Measurements from ENCODE around the gene NTMT2. TPM values are rescaled to one million over a fixed set of nuclear protein-coding genes. Genes with fewer than 3 reads are reported as not detected.

NTMT2 gene
- polyA plus RNA-seq, 1 donor (not counting 4 experiments of a cell fraction or from before 2014, with no cell fraction given) = not detected

GRCh38 chr1:170114906-170115305, 30.9 kb upstream of the NTMT2 start:
- no peak for DNase-seq (ENCODE audit: low read depth, low spot score)
- dilution Hi-C loops (cut with MboI; ENCODE audit: extremely low pct_ligation_motif_present, low sequenced_read_pairs) = no loop called here
- no peak overlapping the region for H3K27ac ChIP-seq (ENCODE audit: control insufficient read depth, insufficient read depth, low read length)
- no peak overlapping the region for H3K9ac ChIP-seq (ENCODE audit: control insufficient read depth, extremely low read depth, insufficient read depth, low read length)
- no peak for FAIRE-seq
- no peak overlapping the region for H3K4me3 ChIP-seq (ENCODE audit: control insufficient read depth in 2 of 3, extremely low read depth in 1 of 3, insufficient read depth in 2 of 3, low read depth in 1 of 3, low read length in 3 of 3)
- H3K79me2 ChIP-seq (ENCODE audit: control insufficient read depth, insufficient read depth, low read length) = no peaks in the 10 kb centered on the region
- H3K9me1 ChIP-seq (ENCODE audit: control insufficient read depth, extremely low read depth, insufficient read depth, low read length) = no peaks in the 10 kb centered on the region
- H3K9me3 ChIP-seq (ENCODE audit: control insufficient read depth, low read depth, low read length) = no peaks in the 10 kb centered on the region
- H3K4me2 ChIP-seq (ENCODE audit: control insufficient read depth, extremely low read depth, insufficient read depth, low read depth, low read length) = no peak overlapping the region
- no peak overlapping the region for H2AFZ ChIP-seq (ENCODE audit: control insufficient read depth, low read length)
- no peaks in the 10 kb centered on the region for H4K20me1 ChIP-seq (ENCODE audit: control insufficient read depth, extremely low read depth, insufficient read depth, low read length)
- no peaks in the 10 kb centered on the region for H3K4me1 ChIP-seq (ENCODE audit: control insufficient read depth, extremely low read depth, insufficient read depth, low read length)
- no peaks in the 10 kb centered on the region for H3K27me3 ChIP-seq (ENCODE audit: control insufficient read depth, extremely low read depth, insufficient read depth, low read length)
- H3K36me3 ChIP-seq (ENCODE audit: control insufficient read depth in 2 of 2, extremely low read depth in 1 of 2, insufficient read depth in 2 of 2, low read length in 2 of 2) = no peaks in the 10 kb centered on the region
- no peak for TF ChIP-seq EZH2 (IDR thresholded peaks at IDR 0.05; ENCODE audit: low read length)
- TF ChIP-seq CTCF (optimal IDR thresholded peaks at IDR 0.05 in 1 of 3, IDR thresholded peaks at IDR 0.05 in 1 of 3, conservative IDR thresholded peaks at IDR 0.05 in 1 of 3; ENCODE audit: extremely low read depth in 1 of 3, insufficient read depth in 2 of 3, low read length in 3 of 3) = no peak

- no peak overlapping the region for H3K9ac ChIP-seq (ENCODE audit: control insufficient read depth, extremely low read depth, insufficient read depth, low read length)
- no peak overlapping the region for H2AFZ ChIP-seq (ENCODE audit: control insufficient read depth, low read length)
- no peaks in the 10 kb centered on the region for H4K20me1 ChIP-seq (ENCODE audit: control insufficient read depth, extremely low read depth, insufficient read depth, low read length)
- TF ChIP-seq CTCF (optimal IDR thresholded peaks at IDR 0.05 in 1 of 3, IDR thresholded peaks at IDR 0.05 in 1 of 3, conservative IDR thresholded peaks at IDR 0.05 in 1 of 3; ENCODE audit: extremely low read depth in 1 of 3, insufficient read depth in 2 of 3, low read length in 3 of 3) (no peak), EZH2 (IDR thresholded peaks at IDR 0.05; ENCODE audit: low read length) (no peak)
- H3K9me3 ChIP-seq (ENCODE audit: control insufficient read depth, low read depth, low read length) = no peaks in the 10 kb centered on the region
- no peak overlapping the region for H3K4me3 ChIP-seq (ENCODE audit: control insufficient read depth in 2 of 3, extremely low read depth in 1 of 3, insufficient read depth in 2 of 3, low read depth in 1 of 3, low read length in 3 of 3)
- H3K79me2 ChIP-seq (ENCODE audit: control insufficient read depth, insufficient read depth, low read length) = no peaks in the 10 kb centered on the region
- no peak overlapping the region for H3K4me2 ChIP-seq (ENCODE audit: control insufficient read depth, extremely low read depth, insufficient read depth, low read depth, low read length)
- dilution Hi-C loops (cut with MboI; ENCODE audit: extremely low pct_ligation_motif_present, low sequenced_read_pairs) = no loop called here
- H3K27ac ChIP-seq (ENCODE audit: control insufficient read depth, insufficient read depth, low read length) = no peak overlapping the region
- DNase-seq (ENCODE audit: low read depth, low spot score) (no peak), FAIRE-seq (no peak)
- H3K4me1 ChIP-seq (ENCODE audit: control insufficient read depth, extremely low read depth, insufficient read depth, low read length) = no peaks in the 10 kb centered on the region
- no peaks in the 10 kb centered on the region for H3K36me3 ChIP-seq (ENCODE audit: control insufficient read depth in 2 of 2, extremely low read depth in 1 of 2, insufficient read depth in 2 of 2, low read length in 2 of 2)
- no peaks in the 10 kb centered on the region for H3K27me3 ChIP-seq (ENCODE audit: control insufficient read depth, extremely low read depth, insufficient read depth, low read length)
- no peaks in the 10 kb centered on the region for H3K9me1 ChIP-seq (ENCODE audit: control insufficient read depth, extremely low read depth, insufficient read depth, low read length)
Observed at GRCh38 chr1:170122366-170122765, 23.4 kb upstream of the NTMT2 start.
